GM21381 (cell line): Measurements from ENCODE around the gene DAPK2.
A peak's percentile ranks its signal among the peaks of the same experiment; 100 is the strongest.
"Not testable (repeated sequence)": the region's sequence is repeated elsewhere in the genome, so short reads cannot be mapped to it uniquely, and the experiment has no call there.

Experiments used
- ATAC-seq: cut with Tn5 transposase; IDR thresholded peaks from one replicate; pipeline ENCODE4 v1.9.1; 2021; ENCODE audit warnings: mild to moderate bottlenecking, moderate library complexity; ENCODE audit not compliant: unreplicated experiment

Gene DAPK2

DNA sequence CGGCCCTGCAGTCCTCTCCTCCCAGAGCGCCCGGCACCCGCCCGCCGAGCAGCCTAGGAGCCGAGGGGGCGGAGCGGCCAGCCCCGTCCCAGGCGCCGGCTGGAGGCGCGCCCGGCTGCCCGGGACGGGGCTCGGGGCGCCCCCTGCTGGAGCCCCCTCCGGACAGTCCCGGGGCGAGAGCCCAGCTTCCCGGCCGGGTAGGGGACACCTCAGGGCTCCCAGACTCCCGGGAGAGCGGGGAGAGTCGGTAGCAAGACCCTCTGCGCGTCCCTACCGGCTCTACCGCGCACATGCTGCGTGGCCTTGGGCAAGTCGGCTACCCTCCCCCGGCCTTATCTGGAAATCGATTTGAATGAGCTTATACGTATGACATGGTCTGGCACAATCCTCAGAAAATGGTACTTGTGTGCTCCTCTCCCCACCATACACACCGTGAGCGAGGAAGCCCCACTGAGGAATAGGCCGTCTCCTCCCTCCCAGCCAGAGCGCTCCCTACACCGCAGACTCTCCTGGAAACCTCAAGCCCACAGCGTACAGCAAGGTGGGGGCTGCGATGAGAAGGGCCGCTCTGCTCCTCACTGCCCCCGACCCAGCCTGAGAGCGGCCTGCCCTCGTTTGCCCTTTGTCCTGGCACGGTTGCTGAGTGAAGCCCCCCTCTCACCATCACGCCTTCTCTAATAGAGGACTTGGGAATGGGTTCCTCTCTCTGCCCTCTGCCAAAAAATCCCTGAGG, at the start of gene DAPK2:
Gene DAPK2 (minus strand): TSS at position 65 of the 733 bp plus-strand sequence. CDS start 6,224 bp downstream, outside the sequence.
- peak; percentile 50 for ATAC-seq

DNA sequence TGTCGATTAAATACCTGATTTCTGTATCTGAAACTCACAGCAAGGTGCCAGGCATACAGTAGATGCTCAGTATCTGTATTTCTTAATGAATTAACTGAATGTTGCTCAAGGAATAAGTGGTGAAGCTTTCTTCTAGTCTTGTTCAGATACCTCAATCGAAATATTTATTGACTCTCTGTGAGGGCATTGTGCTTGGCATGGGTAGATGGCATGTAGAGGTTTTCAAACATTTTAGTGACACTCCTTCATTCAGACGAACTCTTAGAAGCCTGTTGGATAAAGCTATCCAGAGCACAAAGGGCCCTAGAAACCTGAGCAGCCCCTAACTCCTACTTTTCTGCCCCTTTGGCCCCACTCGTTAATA, 49.1 kb upstream of the DAPK2 start:
- no peak for ATAC-seq

DNA sequence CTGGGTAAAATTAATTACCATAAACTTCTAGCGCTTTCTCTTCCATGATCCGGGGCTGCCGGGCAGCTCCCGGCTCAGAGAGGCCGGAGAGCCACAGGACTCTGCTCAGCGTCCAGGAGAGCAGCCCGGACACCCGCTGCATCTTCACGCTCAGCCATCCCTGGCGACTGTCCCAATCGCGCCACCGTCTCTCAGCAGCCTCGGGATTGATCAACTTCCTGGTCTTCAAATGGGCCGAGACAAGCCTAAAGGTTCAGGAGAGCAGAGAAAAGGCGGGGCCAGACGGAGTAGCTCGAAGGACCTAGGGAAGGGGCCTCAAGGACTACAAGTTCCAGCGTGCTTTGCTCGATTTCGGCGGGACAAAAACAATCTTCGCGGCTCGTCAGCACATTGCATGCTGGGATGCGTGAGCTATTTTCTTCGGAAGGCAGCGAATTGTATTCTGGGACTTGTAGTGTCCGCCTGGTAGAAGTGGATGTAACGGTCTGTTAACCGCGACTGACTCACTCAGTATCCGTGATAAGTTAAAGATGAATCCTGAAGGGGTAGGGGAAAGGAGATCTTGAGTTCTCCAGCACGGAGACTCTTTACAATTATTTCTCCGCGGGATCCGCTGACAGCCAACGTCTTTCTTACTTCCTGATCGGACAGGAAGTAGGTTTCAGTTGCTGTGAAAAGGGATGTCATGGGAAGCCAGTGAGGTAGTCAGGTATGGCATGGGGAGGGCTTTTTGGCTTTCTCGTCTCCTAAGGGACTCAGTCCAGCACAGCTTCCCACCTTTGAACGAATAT, 47.5 kb upstream of the DAPK2 start, which contains the start of gene CIAO2A:
Gene CIAO2A (minus strand): TSS at position 212 of the 791 bp plus-strand sequence. CDS start 70 bp downstream, at position 142.
- ATAC-seq: peak; percentile 65

DNA sequence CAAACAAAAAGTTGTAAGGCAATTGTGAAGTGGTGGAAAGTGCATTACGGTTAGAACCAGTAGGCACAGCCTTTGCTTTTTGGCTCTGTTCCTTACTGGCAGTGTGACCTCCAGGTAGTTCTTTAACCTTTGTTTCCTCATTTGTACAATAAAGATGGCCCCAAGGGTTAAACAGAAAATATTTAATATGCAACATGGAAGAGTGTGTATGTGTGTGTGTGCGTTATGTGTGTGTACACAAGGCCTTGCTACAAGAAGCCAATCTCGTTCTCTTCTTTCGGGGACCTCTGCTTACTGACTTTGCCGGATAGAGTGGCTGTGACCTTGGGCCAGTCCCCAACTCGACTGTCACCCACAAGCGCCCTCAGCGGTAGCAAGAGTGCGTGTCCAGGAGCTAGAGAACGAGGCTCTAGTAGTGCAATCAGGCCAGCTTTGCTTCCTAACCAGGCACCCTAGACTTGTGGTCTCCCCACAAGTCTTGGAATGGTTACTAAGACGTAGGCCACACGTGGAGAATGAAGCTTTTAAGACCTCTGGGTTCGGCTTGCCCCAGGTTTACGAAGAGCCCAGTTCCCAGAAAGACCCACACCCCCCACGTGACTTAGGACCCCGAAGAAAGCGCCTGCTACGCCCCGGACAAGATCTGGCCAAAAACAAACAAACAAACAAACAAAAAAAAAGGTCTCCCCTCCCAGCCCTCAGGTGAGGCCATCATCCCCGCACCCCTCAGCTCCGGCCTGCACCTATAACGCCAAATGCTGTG, 46.8 kb upstream of the DAPK2 start:
- no peak for ATAC-seq

DNA sequence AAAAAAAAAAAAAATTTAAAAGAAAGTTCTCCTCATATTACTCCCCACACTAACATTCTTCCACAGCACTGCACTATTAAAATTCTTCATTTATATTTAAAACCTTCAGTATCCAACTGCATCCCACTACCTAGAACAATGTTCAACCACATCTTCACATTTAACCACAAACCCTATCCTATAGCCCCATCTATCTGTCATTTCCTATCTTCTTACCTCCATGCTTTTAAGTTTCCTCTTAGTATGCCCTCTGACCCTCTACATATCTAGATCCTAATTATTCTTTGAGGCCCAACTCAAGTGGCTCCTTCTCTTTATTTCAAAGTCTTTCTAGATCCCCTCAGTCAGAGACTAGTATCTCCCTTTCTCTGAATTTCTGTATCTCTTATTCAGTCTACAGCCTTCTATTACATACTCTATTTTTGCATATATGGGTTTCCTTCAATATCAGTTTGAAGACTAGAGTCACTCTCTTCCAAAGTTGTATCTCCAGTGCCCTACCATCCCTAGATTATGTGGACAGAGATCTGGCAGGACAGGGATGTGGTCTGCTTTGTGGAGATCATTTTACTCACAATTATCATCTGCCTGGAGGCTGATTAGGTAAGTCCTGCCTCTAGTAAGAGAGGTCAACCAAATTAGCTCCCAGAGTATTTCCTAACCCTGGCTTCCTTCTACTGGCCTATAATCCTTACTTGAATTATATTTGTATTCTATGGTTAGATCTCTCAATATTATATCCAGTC, 46.0 kb upstream of the DAPK2 start:
- no peak for ATAC-seq

GRCh38 chr15:64090527-64090926, 44.2 kb upstream of the DAPK2 start:
- no peak for ATAC-seq

DNA sequence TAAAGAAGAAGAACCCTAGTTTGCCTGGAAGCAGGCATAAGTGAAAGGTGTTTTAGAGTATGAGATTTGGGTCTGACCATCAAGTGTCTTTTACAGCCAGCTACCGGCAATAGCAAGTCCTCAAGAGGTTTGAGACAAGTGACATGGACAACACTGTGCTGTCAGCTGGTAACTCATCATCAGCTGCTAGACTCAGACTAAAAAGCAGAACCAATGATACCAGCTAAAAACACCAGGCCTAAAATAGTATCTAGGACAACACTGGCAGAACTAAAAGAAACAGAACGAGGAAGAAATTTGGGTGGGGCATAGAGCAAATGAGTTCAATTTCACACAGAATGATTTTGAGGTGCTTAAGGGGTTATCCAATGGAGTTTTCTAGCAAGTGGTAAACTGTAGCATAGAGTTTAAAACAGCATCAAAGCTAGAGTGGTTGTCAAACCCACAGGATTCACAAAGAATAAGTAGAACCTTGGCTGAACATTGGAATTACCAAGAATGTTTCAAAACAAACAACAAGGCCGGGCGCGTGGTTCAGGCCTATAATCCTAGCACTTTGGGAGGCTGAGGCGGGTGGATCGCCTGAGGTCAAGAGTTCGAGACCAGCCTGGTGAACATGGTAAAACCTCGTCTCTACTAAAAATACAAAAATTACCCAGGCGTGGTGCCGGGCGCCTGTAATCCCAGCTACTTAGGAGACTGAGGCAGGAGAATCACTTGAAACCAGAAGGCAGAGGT, 43.4 kb upstream of the DAPK2 start:
- ATAC-seq: no peak

DNA sequence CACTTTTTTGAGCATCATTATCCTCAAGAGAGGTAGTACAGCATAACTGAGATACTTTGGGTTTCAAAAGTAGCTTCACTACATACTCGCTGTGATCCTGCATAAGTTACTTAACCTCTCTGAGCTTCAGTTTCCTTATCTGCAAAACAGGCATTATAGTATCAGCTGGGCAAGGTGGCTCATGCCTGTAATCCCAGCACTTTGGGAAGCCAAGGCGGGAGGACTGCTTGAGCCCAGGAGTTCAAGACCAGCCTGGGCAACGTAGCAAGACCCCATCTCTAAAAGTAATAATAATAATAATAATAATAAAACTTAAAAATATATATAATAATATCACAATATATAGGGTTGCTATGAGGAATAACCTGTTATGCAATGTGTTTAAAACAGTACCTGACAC, 36.5 kb upstream of the DAPK2 start:
- no peak for ATAC-seq

- ATAC-seq: not testable (repeated sequence)
These were observed 27.2 kb upstream of the DAPK2 start for GRCh38 chr15:64073496-64073895.

GRCh38 chr15:64072812-64073211, 26.5 kb upstream of the DAPK2 start:
- no peak for ATAC-seq

DNA sequence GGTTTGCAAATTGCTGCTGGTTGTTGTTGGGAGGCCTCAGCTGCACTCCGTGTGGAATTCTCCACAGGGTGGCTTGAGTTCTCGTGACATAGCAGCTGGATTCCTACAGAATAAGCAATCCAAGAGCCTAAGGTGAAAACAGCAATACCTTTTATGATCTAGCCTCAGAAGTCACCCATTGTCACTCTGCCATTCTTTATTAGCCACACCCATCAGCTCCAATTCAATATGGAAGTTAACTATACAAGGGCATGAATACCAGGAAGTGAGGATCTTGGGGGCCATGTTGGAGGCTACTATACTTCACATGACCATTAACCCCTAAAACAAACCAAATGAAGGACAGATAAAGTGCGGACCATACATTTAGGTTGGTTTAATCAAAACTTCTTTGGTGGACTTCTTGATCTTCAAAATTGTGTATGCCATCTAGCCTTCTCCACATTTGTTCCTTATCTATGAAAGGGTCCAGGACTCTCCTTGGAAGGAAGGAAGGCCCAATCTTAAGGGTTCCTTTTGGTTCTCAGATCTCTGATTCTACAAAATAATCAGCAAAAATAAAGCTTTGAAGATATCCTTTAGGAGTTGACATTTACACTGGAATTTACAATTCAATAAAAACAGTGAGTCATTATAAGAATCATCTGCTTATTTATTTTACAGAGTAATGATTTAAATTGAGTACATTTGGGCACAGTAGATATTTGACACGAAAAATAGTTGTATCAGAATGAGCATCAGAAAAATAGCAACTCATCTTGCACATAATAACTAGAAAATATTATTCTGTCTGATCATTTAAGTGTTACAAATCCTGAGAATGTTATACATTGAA, 25.9 kb upstream of the DAPK2 start:
- no peak for ATAC-seq

- ATAC-seq: no peak
These were observed 24.9 kb upstream of the DAPK2 start for GRCh38 chr15:64070965-64071851.

- no peak for ATAC-seq
These were observed 23.8 kb upstream of the DAPK2 start for GRCh38 chr15:64070106-64070505.

DNA sequence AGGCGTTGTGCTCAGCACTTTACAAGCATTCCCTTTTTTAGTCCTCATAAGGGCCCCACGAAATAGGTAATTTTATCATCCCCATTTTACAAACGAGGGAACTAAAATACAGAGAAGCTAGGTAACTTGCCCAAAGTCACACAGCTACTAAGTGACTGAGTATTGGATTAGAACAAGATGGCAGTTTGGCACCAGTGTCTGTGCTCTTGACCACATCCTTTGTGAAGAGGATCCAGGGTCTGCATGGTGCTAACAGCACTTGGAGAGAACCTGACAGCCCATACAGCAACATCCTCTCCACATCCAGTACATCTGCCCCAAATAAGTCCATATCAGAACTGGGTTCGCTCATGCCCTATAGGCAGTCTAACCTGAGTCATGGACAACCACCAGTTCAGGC, 21.8 kb upstream of the DAPK2 start:
- no peak for ATAC-seq

- ATAC-seq: no peak
These were observed 21.3 kb upstream of the DAPK2 start for GRCh38 chr15:64067564-64068030.

- no peak for ATAC-seq
These were observed 20.2 kb upstream of the DAPK2 start for GRCh38 chr15:64066451-64066850.

- no peak for ATAC-seq
These were observed 14.4 kb upstream of the DAPK2 start for GRCh38 chr15:64060716-64061115.

- not testable (repeated sequence) for ATAC-seq
These were observed 12.8 kb upstream of the DAPK2 start for GRCh38 chr15:64059104-64059503.
